SK-N-DZ (cell line): ENCODE measurements around the gene DIS3L2.

Experiments
- DNase-seq: peaks from one replicate; pipeline ENCODE4 v3.0.0-alpha.2; 2015; ENCODE audit warnings: low spot score

DIS3L2 gene

DNA sequence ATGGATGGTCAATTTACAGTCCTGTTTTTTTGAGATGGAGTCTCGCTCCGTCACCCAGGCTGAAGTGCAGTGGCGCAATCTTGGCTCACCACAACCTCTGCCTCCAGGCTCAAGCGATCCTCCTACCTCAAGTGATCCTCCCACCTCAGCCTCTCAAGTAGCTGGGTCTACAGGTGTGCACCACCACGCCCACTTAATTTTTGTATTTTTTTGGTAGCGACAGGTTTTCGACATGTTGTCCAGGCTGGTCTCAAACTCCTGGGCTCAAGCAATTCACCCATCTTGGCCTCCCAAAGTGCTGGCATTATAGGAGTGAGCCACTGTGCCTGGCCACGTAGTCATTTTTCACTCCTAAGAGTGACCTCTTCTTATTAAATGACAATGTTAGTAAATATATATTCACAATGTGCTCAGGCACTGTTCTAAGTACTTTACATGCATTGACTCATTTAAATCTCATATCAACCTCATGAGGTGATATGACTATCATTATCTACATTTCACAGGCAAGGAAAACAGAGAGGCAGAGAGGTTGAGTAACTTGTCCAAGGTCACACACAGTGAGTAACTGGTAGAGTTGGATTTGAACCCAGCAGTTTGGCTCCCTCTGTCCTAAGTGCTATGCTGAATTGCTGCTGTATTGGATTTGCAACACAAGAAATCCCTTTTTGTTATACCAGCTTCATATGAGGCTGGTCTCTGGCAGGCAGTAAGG lies 5.6 kb upstream of the DIS3L2 start:
- DNase-seq: no peak

DNA sequence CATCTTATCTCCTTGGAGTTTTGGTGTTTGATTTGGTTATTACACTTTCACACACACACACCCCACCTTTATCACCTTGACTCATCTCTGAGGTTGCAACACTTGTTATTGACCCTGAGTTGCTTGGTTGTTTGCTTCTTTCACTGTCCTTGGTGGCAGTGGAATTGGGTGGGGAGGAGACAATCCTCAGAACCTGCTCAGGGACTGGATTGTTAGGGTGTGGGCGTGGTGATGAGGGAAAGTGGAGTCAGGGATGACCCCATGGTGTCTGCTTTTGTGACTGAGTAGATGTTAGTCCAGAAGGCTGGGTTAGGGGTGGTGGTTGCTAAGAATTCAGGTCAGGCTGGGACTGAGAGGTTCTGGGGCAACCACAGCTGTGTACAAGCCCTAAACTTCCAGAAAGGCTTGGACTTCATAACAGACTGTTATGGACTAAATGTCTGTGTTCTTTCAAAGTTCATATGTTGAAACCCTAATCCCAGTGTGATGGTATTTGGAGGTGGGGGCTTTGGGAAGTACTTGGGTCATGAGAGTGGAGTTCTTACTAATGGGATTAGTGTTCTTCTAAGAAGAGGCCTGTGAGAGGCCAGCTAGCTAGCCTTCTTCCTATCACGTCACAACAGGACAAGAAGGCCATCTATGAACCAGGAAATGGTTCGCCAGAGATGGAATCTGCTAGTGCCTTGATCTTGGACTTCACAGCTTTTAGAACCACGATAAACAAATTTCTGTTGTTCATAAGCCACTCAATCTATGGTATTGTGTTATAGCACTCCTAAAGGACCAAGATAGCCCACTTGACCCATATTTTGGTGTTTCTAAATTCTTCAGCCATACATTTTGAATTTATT lies 3.4 kb upstream of the DIS3L2 start:
- DNase-seq: no peak

DNA sequence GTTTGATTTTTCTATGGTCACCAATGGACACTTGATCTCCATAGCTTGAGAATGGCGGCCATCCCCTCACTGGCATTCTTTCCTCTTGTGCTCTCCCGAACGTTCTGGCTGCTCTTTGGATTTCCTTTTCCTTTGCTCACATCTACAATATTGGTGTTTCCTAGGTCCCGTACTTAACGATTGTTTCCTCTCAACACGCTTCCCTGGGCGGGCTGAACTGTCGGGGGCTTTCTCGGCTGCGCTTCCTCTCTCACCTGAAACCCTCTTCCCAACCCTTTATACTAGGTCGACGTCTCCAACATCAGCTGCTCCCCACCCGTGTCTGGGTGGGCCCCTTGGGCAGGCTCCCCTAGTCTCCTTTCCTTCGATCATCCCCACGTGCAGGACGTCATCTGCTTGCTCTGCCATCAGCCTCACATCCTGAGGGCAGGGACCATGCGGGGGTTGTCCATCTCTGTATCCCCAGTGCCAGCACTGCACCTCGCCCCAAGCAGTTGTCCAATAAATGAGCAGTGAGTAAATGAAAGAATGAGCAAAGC lies 634 bp upstream of the DIS3L2 start:
- no peak for DNase-seq

DNA sequence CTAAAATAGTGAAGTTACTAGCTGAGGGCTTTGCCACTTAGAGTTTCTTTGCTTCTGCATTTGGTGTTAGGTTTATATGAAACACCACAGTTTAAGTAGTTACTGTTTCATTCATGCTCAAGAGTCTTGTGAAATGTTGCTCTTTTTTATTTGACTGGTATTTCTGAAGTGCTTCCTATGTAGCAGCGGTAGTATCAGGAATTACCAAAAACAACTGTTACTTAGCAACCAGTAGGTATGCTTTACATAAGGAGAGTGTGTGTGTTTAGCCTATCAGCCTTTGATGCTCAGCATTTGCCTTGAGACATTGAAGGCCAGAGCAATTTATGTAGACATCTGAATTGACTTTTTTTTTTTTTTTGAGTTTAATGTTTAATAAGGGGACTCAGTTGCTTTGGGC lies 3.6 kb downstream of the DIS3L2 start:
- no peak for DNase-seq

DNA sequence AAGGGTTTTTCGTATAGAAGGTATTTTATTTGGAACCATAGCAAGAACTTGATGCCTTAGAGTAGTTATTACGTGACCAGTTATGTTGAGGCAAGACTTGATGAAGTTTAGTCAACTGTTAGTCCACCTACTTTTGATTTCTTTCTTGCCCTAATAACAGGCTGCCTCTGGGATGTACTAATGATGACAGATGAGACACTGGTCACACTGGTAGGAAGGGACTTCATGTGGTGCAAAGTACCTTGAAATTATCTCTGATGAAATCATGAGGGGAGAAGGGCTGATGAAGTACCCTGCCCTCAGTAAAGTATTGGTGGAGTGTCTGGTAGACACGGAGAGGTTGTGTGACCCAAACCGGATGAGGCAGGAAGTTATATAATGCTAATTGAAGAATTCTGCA lies 5.4 kb downstream of the DIS3L2 start:
- no peak for DNase-seq

DNA sequence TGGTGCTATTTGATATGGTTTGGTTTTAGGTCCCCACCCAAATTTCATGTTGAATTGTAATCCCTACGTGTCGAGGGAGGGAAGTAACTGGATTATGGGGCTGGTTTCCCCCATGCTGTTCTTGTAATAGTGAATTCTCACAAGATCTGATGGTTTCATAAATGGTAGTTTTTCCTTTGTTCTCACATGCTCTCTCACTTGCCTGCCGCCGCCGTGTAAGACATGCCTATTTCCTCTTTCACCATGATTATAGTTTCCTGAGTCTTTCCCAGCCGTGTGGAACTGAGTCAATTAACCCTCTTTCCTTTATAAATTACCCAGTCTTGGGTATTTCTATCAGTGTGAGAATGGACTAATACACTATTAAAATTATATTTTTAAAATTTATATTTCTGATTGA lies 7.3 kb downstream of the DIS3L2 start:
- DNase-seq: no peak

DNA sequence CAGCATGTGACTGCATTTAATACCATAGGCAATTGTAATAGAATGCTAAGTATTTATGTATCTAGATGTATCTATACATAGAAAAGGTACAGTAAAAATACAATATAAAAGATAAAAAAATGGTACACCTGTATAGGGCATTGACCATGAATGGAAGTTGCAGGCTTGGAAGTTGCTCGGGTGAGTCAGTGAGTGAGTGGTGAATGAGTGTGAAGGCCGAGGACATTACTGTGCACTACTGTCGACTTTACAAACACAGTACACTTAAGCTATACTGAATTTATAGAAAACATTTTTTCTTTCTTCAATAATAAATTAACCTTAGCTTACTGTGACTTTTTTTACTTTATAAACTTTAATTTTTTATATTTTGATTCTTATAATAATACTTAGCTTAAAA lies 8.9 kb downstream of the DIS3L2 start:
- DNase-seq: no peak

DNA sequence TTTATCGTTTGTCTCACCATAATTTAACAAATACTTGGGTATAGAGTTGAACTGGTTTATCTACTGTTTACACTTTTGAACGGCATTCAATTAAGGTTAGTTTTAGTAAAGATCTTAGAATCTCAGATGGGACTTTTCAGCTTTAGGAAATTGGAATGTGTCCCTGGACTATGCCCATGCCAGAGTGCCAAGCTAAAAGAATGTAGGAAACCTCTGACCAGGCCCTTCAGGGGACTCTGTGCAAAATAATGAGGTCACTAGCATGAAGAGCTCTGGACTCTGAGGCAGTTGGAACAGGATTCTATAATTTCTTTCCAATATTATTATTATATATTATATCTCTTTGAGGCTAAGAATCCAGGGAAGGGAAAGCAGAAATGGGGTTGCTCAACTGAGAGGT lies 13.5 kb downstream of the DIS3L2 start:
- no peak for DNase-seq

DNA sequence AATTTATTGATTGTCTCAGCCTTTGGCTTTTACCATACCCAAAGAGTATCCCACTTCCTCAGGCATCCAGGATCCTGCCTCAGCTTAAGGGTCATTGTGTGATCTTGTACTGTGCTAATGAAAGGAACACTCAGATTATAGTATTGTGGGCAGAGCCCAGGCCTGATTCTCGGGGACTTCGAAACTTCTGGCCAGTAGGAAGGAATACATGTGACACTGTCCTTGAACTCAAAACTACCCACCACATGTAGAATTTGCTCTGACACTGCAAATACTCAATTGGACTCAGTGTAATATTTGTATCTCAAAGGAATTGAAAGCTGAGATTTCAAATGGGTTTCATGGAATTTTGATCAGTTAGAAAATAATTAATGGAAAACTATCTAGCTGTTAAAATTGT lies 15.9 kb downstream of the DIS3L2 start:
- DNase-seq: no peak

DNA sequence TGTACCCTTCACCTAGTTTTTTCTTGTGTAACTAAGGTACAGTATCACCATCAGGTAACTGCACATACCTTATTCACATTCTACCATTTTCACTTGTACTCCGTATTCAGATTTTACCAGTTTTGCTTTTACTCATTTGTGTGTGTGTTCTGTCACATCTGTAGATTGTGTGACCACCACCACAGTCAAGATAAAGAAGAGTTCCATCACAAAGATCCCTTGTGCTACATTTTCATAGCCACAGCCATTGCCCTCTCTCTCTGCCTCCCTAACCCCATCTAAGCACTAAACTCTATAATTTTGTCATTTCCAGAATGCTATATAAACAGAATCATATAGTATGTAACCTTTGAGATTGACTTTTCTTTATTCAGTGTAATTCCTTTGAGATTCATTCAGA lies 23.5 kb downstream of the DIS3L2 start:
- no peak for DNase-seq

DNA sequence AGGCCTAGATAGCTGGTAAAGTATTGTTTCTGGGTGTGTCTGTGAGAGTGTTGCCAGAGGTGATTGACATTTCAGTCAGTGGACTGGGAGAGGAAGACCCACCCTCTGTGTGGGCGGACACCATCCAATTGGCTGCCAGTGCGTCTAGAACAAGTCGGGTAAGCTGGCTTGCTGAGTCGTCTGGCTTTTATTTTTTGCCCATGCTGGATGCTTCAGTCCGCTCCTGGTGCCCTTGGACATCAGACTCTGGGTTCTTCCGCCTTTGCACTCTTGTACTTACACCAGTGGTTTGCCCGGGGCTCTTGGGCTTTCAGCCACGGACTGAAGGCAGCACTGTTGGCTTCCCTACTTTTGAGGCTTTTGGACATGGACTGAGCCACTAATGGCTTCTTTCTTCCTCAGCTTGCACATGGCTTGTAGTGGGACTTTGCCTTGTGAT lies 24.3 kb downstream of the DIS3L2 start:
- DNase-seq: no peak

DNA sequence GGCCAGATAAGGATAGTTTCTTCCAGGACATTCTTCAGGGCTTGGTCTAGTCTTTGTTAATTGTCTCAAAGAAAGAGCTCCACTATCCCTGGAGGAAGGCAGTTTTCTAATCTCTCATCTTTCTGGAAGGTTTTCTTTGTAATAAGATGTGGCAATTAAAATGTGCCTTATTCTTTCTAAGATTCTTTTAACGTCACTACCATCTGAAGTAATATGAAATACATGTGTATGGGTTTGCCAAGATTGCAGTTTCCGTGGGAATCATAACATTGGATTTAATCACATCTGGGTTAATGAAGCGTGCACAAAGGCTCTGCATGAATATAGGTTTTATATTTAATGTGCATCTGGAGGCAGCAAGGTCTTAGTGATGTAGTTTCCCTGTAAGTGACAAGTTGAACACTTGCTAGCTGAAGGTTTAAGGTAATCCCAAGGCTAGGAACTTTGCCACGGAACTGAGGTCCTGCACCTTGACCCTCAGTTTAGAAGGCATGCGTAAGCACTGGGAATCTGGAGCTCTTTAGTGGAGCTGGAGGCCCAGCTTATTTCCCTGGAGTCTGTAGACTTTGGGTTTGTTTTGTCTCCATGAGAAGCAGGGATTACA lies 25.7 kb downstream of the DIS3L2 start:
- DNase-seq: no peak

DNA sequence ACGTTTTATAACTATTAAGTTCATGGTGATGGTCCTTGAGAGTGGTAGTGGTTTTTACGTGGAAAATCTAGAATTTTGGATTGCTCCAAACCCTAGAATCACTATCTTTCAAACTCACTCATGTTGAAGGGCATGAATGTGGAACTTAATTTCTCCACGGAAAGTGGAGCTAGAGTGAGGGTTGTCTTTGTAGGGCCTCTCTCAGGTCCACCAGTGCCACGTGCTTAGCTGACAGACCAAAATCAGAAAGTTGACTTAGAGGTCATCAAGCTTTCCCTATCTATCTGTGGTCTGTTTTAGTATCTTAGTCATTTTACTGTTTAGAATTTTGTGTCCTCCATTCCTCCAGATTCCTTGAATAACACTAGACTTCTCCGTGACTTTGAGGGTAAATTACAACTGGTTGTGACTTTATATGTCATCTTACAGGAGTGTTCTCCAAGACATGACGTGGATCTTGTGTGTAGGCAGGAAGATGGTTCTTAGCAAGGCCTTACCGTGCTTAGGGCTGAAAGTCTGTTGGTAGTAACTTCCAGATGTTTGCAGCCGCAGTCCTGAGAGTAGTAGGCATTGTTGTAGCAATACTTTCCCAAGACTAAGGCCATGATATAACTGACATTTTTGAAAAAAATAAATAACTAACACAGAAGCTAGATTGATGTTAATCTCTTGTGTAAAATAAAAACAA lies 26.8 kb downstream of the DIS3L2 start:
- DNase-seq: no peak

DNA sequence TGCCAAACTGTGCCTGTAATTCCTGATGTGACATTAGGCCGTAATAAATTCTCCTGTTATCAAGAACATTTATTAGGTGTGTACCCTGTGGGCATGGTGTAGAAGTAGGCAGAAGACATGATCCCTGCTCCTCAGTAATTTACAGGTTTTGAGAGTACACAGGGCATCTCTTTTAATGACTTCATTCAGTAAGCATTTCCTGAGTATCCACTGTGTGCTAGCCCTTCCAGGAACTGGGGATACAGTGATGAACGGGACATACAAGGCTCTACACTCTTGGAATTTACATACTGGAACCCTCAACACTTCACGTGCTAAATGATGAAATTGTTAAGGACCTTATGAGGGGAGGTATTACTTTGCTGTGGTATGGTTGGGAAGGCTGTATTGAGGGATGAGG lies 30.2 kb downstream of the DIS3L2 start:
- DNase-seq: no peak

DNA sequence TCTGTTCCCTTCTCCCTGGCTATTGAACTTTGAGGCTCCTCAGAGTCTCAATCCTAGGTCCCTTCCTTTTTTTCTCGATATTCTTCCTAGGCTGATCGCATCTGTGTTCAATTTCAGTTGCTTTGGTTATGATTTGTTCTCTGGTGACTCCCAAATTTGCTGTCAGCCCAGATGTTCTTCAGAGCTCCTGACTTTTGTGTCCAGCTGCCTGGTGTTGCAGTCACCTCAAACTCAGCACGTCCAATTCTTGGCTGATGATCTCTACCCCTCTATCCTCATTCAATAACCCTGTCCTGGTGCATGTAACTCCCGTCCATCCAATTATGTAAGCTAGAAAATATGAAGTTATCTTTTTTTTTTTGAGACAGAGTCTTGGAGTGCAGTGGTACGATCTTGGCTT lies 31.4 kb downstream of the DIS3L2 start:
- no peak for DNase-seq

DNA sequence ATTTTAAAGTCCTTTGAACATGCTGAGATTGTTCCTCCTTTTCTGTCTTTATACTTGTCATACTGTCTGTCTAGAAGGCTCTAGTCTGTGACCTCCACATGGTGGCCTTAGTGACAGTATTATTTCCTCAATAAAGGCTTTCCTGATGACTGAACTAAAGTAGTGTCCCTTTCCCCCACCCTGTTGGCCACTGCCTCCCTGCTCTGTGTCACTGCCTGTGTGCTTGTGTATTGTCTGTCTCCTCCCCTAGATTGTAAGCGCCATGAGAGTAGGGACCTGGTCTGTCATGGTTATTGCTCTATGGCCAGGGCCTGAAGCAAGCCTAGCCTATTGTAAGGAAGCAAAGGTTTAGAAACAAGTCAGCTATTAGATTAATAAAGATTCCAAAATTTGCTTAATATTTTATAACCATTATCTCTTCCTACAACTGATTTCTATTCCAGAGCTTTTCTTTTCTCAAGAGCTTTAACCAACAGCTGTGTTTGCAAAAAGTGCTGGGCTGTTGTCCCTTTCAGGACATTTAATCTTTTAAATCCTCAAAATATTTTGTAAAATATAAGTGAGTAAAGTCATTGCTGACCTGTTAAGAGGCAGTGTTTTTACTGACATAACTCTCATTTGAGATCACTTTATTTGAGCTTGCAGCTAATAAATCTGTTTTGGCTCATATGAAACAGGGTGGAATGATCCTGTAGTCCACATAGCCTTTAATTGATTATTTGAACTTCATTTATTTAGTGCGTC lies 35.5 kb downstream of the DIS3L2 start:
- DNase-seq: no peak

DNA sequence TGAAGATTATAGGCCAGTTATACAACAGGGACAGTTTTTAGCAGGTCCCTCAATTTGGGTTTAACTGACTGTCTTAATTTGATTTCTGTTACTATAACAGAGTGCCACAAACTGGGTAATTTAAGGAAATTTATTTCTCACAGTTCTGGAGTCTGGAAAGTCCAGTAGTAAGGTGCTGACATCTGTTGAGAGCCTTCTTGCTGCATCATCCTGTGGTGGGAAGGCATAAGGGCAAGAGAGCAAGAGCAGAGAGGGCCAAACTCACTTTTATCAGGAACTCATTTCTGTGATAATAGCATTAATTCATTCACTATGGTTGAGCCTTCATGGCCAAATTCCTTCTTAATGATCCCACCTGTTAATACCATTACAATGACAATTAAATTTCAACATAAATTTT lies 36.5 kb downstream of the DIS3L2 start:
- no peak for DNase-seq

DNA sequence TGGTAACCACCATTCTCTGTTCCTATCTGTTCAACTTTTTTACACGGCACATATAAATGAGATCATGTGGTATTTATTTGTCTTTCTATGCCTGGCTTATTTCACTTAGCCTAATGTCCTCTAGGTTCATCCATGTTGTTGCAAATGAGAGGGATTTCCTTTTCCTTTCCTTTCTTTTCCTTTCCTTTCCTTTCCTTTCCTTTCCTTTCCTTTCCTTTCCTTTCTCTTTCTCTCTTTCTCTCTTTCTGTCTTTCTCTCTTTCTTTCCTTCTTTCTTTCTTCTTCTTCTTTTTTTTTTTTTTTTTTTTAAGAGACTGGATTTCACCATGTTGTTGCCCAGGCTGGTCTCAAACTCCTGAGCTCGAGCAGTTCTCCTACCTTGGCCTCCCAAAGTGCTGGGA lies 38.9 kb downstream of the DIS3L2 start:
- DNase-seq: no peak

DNA sequence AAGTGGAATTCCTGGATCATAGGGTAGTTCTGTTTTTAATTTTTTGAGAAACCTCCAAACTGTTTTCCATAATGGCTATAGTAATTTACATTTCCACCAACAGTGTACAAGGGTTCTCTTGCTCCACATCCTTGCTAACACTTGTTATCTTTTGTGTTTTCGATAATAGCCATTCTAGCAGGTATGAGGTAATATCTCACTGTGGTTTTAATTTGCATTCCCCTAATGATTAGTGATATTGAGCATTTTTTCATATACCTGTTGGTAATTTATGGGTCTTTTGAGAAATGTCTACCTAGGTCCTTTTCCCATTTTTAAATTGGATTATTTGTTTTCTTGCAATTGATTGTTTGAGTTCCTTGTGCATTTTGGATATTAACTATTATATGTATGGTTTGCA lies 39.6 kb downstream of the DIS3L2 start:
- DNase-seq: no peak

DNA sequence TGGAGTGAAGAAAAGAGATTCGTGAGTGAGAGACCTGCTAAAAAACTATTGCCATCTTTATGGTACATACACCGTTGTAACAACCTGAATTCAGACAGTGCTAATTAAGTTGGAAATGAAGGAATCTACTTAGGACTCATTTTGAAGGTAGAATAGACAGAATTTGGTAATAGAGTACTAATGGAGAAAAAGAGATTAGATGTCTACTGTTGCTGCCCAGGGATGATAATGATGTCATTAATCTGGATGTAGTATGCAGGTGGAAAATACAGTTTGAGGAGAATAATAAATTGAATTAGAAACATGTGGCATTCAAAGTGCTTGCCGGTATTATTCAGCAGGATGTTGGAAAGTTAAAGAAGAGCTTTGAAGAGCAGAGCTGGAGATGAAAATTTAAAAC lies 44.7 kb downstream of the DIS3L2 start:
- DNase-seq: no peak
